ENCODE results near the gene STING1. TPM values are rescaled to one million over a fixed set of nuclear protein-coding genes. Genes with fewer than 3 reads are reported as not detected.

STING1 gene
- total RNA-seq, result 10 to 100 TPM; 17.2 to 28.6 TPM

GRCh38 chr5:139482050-139482889 is at the start of gene STING1:
STING1 (minus strand) TSS chr5:139482758; CDS start chr5:139481704, 1,054 bp downstream.

GRCh38 chr5:139470821-139471300 is 11.7 kb downstream of the STING1 start, which contains the start of gene SMIM33:
SMIM33 (plus strand) TSS chr5:139471004; CDS start chr5:139471122, 118 bp downstream.

DNA sequence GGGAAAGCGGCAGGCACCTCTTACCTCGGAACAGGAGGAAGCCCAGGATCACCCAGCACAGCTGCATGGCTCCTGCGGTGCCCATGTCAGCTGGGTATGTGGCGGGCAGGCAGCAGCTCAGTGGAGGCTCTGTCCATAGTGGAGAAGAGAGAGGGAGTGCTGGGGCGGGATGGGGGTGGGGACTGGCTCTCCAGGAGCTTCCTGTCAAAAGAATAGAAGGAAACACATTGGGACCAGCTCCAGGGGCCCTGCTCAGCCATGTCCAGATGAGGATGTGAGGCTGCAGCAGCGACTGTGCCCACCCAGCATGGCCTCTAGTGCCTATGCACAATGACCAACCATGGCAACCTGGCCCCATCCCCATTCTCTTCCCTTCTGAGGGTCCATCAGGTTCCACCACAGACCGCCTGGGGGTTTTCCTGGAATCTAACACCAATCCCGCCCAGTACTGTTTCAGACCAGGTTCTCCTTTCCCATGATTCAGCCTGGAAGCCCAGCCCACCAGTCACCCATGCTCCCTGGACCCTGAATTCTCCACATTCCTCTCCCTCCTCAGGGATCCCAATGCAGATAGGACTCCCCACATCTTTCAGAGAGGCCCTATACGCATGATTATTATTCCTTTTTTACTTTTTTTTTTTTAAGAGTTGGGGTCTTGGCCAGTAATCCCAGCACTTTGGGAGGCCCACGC is 19.8 kb downstream of the STING1 start, which contains the start of gene ECSCR:
Gene ECSCR, minus strand, starts transcription at position 158 of the 691 bp plus-strand sequence. Its CDS starts 73 bp downstream, at position 85.

DNA sequence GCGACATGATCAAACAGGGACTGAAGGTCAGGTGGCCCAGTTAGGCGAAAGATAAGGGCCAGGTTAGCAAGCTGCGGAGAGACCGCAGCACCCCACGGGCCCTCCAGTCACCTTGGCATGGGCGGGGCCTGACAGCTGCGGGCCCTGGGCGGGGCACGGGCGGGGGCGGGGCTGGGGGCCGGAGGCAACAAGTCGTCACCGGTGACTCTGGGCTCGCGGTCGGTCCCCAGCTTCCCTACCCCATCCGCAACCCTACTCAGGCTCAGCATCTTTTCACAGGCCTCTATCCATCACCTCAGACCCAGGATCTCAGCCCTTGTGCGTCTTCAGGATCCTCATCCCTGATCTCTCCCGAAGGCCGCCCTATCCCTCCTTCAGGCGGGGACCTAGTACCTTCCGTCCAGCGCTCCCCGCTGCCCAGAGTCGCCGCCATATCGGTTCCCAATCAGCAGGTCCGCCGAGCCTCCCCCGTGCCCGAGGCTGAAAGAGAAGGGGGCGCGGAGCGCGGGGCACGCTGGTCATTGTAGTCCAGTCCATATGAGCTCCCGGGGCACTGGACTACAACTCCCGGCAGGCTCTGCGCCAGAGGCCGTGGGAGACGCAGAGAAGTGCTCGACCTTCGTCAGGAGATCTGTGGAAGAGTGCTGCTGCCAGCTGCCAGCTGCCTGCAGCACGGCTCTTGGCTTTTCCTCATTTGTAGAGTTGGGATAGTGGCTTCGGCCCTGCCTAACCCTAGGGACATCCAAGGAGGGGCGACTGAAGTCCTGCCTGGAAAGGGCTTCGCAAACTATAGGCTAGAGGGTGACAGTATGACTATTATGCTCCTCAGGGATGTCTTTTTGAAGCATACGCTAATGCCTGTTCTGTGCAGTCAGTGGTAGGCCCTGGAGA is 43.3 kb downstream of the STING1 start, which contains the start of gene DNAJC18:
Gene DNAJC18, minus strand, starts transcription at position 513 of the 891 bp plus-strand sequence. Its CDS starts 80 bp downstream, at position 433.

Small RNA genes within 50 kb of the gene (small RNA-seq; reads per million reads assigned to genes)
- gene RNU5B-4P, result 0 reads per million in 2 donors

Other genes starting within 250 kb of the STING1 start
- gene MATR3, start 189.0 kb downstream of the STING1 start, total RNA-seq, result 100 to 1,000 TPM; 169 to 183 TPM
- 10 to 100 TPM; 49.6 to 52.6 TPM for gene PAIP2, start 140.9 kb downstream of the STING1 start, total RNA-seq
- not detected for gene SLC23A1, start 99.5 kb downstream of the STING1 start, total RNA-seq
- not detected for gene MZB1, start 92.8 kb downstream of the STING1 start, total RNA-seq
- under 1 TPM; 0.34 to 0.67 TPM for gene PROB1, start 87.7 kb downstream of the STING1 start, total RNA-seq
- gene SPATA24, start 78.7 kb downstream of the STING1 start, total RNA-seq, result 1 to 10 TPM; 3.8 to 4.3 TPM
- 1 to 10 TPM; 8.6 to 9.3 TPM for gene DNAJC18, start 43.2 kb downstream of the STING1 start, total RNA-seq
- not detected for gene ECSCR, start 20.0 kb downstream of the STING1 start, total RNA-seq
- gene SMIM33, start 11.8 kb downstream of the STING1 start, total RNA-seq, result under 1 TPM in 1 of 2 donors, not detected in 1; under 0.01 TPM
- gene UBE2D2, start 78.6 kb upstream of the STING1 start, total RNA-seq, result 10 to 100 TPM; 60.2 to 67.6 TPM
- 1 to 10 TPM; 7.0 to 7.2 TPM for gene CXXC5, start 165.6 kb upstream of the STING1 start, total RNA-seq

All from melanocyte of skin (primary cell).